GM19328 (cell line): ENCODE results near the gene RHOV.

Experiments
- ATAC-seq: cut with Tn5 transposase; IDR thresholded peaks from one replicate; pipeline ENCODE4 v1.9.1; 2021; ENCODE audit warnings: mild to moderate bottlenecking, moderate library complexity; ENCODE audit not compliant: unreplicated experiment

RHOV gene

DNA sequence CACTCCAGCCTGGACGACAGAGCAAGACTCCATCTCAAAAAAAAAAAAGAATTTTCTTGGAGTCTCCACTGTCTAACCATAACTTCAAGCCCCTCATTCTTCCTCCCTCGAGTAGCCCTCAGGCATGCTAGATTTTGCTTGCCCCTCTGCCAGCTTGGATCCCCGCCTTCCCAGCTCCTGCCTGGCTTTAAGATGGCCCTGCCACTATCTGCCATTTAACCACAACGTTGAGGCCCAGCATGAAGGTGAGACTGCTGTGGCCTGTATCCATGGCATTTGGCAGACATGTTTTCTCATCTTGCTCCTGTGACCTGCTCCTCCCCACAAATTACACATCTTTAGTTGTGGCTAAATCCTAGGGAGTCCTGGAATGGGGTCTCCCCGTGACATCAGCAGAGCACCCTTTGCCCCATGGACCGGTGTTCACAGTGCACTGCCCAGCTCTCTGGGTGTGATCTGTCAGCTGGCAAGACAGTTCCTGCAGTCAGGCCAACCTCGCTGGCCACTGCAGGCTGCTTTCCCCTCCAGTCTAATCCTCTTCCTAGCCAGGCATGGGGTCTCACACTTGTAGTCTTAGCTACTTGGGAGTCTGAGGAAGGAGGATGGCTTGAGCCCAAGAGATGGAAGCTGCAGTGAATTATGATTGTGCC is 30.6 kb upstream of the RHOV start:
- no peak for ATAC-seq

DNA sequence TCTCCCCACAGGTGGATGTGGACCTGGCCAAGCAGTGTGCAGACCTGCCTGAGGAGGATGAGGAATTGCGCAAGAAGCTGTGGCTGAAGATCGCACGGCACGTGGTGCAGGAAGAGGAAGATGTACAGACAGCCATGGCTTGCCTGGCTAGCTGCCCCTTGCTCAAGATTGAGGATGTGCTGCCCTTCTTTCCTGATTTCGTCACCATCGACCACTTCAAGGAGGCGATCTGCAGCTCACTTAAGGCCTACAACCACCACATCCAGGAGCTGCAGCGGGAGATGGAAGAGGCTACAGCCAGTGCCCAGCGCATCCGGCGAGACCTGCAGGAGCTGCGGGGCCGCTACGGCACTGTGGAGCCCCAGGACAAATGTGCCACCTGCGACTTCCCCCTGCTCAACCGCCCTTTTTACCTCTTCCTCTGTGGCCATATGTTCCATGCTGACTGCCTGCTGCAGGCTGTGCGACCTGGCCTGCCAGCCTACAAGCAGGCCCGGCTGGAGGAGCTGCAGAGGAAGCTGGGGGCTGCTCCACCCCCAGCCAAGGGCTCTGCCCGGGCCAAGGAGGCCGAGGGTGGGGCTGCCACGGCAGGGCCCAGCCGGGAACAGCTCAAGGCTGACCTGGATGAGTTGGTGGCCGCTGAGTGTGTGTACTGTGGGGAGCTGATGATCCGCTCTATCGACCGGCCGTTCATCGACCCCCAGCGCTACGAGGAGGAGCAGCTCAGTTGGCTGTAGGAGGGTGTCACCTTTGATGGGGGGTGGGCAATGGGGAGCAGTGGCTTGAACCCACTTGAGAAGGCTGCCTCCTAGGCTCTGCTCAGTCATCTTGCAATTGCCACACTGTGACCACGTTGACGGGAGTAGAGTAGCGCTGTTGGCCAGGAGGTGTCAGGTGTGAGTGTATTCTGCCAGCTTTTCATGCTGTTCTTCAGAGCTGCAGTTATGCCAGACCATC is 28.8 kb upstream of the RHOV start:
- ATAC-seq = no peak

DNA sequence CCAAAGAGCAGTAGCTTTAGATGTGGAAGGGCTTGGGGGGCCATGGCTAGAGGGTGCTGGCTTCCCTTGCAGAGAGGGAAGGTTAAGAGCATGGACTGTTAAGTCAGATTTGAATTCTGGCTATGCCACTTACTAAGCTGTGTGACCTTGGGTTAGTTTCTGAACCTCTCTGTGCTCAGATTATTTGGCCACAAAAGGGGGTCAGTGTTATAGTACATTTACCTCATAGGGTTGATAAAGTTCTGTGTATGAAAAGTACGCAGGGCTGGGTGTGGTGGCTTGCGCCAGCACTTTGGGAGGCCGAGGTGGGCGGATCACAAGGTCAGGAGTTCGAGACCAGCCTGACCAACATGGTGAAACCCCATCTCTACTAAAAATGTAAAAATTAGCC is 27.0 kb upstream of the RHOV start:
- no peak for ATAC-seq

DNA sequence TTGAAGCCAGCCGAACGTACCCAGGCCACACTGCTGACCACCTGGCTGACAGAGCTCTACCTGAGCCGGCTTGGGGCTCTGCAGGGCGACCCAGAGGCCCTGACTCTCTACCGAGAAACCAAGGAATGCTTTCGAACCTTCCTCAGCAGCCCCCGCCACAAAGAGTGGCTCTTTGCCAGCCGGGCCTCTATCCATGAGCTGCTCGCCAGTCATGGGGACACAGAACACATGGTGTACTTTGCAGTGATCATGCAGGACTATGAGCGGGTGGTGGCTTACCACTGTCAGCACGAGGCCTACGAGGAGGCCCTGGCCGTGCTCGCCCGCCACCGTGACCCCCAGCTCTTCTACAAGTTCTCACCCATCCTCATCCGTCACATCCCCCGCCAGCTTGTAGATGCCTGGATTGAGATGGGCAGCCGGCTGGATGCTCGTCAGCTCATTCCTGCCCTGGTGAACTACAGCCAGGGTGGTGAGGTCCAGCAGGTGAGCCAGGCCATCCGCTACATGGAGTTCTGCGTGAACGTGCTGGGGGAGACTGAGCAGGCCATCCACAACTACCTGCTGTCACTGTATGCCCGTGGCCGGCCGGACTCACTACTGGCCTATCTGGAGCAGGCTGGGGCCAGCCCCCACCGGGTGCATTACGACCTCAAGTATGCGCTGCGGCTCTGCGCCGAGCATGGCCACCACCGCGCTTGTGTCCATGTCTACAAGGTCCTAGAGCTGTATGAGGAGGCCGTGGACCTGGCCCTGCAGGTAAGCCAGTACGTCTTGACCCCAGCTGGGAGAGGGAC is 26.4 kb upstream of the RHOV start:
- no peak for ATAC-seq

DNA sequence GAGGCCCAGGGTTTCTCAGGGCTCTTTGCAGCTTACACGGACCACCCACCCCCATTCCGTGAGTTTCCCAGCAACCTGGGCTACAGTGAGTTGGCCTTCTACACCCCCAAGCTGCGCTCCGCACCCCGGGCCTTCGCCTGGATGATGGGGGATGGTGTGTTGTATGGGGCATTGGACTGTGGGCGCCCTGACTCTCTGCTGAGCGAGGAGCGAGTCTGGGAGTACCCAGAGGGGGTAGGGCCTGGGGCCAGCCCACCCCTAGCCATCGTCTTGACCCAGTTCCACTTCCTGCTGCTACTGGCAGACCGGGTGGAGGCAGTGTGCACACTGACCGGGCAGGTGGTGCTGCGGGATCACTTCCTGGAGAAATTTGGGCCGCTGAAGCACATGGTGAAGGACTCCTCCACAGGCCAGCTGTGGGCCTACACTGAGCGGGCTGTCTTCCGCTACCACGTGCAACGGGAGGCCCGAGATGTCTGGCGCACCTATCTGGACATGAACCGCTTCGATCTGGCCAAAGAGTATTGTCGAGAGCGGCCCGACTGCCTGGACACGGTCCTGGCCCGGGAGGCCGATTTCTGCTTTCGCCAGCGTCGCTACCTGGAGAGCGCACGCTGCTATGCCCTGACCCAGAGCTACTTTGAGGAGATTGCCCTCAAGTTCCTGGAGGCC is 25.6 kb upstream of the RHOV start:
- no peak for ATAC-seq

DNA sequence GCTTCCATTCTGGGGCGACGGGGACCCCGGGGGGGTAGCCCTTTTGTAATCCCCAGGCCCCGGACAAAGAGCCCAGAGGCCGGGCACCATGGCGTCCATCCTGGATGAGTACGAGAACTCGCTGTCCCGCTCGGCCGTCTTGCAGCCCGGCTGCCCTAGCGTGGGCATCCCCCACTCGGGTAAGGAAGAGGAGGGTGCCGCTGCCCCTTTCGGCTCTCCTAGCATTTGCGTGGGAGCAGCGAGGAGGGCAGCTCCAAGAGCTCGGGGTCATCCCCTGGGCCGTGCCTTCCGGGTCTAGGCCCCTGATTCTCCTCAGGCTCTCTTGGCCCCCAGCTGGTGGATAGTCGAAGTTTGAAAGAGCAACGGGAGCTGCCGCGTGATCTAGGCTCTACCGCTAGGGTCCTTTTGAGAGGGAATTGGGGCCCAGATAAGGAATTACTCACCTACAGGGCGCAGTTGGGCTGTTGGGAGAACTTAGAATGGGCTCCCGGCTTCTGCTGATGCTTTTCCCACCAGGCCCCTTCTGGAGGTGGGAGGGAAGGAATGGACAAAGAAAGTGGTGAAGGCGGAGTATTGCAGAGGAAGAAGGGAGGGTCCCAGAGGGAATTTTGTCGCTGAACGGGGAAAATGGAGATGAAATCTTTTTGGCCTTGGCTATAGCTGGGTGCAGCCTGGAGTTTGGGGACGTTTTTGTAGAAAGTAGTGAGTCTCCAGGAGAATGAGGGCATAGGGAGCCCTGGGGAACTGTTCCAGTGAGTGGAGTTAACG is 20.8 kb upstream of the RHOV start:
- ATAC-seq = no peak

DNA sequence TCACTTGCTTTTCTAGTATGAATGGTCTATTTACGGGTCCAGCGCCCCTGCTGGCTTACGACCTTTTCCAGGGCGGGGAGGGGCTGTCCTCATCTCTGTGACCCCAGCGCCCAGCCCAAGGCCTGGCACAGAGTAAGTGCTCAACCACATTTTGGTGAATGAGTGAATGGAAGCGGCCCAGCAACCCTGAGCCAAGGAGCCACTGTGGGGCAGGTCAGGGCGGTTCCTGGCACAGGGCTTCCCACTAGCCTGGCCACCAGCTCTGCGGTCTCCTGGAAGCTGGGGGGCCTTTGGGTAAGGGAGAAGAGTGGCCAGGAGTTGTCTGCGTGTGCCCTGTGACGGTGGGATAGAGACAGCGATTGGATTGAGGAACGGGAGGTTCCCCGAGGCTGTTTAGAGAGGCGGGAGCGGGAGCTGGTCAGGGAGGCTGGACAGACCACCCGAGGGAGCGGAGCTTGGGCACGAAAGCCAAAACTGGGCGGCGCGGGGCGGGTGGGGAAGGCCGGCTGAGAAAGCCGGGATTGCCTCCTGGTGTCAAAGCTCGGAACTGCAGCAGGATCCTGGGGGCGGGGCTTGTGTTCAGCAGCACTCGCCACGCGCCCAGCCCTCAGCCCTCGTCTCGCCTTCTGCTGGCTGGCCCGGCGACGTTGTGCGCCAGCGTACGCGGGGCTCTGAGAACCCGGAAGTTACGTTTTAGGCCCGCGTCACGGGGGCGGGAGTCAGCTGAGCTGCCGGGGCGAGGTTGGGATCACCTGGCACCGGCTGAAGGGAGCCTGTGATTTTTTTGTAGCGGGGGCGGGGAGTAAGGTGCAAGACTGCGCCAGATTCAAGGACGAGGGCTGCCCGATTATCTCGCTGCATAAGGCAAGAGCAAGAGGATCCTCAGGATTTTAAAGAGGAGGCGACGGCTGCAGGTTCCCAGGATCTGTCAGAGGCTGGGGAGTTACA is 20.0 kb upstream of the RHOV start, which contains the start of gene VPS18:
TSS of gene VPS18 (plus strand) at position 718 of the 948 bp plus-strand sequence. CDS start 319 bp downstream, outside the sequence.
- ATAC-seq = peak; percentile 89

DNA sequence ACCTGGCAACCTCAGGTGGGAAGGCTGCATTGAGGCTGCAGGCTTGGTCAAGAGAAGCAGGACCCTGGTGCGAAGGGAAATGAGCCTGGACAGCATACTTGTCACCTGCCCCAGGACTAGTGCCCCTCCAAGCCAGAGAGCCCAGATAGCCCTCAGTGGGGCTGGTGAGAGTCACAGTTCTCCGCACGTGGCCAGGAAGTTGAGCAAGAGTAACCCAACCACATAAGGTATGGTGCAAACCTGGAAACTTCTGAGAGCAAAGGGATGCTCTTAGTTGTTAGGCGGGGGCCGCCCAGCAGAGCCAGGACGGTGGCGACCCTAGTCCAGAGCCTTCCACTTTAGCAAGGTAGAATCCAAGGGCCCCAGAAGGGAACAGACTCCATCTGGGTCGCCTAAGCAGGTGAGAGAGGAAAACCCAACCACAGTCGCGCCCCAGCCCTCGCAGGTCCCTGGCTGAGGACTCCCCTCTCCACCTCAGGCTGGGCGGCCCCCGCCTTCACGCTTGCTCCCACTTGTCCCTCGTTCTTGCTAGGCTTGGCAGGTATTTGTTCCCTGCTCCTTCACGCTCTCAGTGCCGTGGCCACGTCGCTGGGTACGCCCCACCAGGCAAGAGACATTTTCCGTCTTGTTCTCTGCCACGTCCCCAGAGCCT is 19.1 kb upstream of the RHOV start:
- ATAC-seq = no peak

DNA sequence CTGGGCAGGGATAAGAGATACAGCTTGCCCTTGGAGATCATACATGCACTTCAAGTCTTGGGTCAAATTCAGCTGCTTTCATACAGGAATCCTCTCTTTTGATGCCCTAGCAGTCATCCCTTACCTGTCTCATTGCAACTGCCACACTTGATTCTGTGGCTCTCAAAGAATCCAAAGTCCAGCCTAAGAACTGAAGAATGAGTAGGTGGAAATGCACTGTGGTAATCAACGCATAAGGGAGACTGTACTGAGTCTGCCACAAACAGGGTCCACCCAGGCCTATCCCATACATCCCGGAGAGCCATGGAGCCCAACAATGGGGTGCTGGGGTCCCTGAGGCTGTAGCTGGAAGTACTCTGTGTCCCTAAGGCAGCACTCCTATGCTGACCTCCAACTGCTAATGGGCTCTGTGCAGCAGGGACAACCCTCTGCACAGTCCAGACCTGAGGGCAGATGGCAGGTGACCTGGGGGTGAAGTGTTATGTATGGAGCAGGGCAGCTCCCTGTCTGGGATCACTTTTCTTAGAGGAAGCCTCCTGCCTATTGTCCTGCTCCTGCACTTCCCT is 18.5 kb upstream of the RHOV start:
- ATAC-seq = no peak

DNA sequence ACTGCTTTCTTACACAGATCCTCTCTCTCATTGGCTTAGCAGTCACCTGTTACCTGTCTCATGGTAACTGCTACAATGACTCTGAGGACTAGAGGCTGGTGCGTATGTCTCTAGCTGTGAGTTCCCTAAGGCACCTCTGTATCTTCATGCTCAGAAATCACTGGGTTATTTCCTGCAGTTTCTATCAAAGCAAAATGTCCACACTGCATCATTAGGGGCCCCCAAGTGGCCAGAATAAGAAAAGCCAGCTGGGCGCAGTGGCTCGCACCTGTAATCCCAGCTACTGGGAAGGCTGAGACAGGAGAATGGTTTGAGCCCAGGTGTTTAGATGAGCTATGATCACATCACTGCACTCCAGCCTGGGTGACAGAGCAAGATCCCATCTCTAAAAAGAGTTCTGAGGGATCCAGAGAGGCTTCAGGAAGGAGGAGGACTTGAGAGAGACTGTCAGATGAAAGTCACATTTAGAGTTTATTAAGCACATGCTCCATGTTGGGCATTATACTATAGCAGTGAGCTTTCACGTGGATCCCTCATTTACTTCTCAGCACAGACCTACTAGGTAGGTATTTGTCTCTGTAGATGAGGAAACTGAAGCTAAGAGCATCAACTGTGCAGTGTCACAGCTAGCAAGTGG is 17.9 kb upstream of the RHOV start:
- ATAC-seq = no peak

DNA sequence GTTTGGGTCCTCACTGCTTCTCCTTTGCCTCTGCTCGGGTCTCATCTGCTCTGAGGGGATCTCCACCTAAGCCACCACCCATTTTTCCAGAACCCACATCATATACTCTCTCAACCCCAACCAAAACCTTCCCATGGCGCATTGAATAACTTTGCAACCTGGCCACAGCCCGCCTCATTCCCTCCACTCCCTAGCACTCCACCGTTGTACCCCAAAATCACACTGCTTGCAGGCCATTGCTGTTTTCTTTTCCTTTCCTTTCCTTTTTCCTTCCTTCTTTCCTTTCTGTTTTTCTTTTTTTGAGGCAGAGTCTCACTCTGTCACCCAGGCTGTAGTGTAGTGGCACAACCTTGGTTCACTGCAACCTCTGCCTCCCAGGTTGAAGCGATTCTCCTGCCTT is 17.1 kb upstream of the RHOV start:
- no peak for ATAC-seq

DNA sequence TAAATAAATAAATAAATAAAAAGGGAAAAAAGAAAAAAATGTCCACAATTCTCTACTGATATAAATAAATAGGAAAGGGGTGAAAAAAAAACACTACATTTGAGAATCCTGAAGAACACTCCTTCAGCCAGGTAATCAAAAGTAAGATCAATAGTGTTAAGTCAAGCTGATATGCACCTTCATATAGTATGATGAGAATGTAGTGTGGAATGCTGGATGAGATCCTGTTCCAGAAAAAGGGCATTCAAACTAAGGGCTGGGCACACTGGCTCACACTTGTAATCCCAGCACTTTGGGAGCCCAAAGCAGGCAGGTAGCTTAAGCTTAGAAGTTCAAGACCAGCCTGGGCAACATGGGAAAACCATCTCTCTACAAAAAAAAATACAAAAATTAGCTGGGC is 15.1 kb upstream of the RHOV start:
- no peak for ATAC-seq

DNA sequence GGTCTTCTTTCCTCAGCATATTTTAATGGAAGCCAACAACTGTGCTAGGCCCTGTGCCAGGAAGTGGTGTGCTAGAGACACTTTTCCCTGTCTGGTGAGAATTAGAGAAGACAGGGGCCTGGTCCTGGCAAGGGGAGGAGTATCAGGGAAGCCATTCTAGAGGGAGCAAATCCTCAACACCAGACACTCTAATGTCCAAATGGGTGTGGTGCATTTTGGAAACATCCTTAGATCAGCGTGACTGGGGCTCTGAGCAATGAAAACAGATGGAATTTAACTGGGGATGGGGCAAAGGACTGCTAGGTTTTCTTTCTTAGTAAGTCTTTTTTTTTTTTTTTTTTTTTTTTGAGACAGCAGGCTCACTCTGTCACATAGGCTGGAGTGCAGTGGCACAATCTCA is 12.6 kb upstream of the RHOV start:
- no peak for ATAC-seq

DNA sequence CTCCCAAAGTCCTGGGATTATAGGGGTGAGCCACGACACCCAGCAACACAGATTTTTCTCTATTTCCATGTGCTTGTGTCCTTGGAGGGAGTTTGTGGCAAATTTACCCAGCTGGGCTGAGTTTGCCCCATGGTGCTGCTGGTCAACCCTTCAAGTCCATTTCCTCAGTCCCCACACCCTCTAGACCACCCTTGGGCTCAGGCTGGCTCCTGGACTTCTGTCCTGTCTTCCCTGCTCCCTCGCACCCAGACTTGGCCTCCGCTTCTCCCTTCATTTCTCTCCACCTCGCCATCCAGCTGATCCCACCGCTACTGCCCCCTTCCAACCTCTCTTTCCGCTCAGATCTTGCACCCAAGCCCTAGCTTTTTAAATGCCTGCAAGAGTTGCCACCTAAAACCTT is 7.3 kb upstream of the RHOV start:
- no peak for ATAC-seq

DNA sequence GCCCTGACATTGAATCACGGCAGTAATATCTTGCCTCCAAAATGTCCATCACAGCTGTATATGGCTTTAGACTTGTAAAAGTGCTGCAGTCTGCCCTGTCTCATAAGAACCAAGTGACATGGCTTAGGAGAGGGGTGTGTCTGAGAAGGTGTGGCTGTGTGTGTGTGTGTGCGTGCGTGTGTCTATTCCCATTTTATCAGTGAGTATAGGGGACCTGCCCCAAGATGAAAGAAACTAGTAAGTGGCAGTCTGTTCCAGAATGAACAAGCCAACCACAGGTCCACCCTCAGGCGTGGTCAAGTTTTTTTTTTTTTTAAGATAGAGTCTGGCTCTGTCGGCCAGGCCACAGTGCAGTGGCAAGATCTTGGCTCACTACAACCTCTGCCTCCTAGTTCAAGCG is 5.6 kb upstream of the RHOV start:
- no peak for ATAC-seq

DNA sequence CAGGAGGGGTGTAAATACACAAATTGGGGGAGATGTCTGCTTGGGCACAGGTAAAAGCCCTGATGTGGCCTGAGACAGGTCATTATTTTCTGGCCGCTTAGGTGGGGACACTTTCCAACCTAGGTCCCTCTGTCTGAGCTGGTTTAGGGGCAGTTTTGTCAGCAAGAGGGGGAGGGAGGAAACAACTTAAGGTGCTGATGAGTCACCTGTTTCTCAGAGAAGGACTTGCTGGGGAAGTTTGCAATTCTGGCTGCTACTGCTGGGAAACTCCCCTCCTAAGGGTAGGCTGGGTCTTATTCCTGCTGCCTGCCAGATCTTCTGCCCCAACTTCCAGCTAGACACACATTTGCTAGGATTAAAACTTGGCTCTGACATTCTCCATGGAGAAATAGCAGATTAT is 4.8 kb upstream of the RHOV start:
- ATAC-seq = no peak

DNA sequence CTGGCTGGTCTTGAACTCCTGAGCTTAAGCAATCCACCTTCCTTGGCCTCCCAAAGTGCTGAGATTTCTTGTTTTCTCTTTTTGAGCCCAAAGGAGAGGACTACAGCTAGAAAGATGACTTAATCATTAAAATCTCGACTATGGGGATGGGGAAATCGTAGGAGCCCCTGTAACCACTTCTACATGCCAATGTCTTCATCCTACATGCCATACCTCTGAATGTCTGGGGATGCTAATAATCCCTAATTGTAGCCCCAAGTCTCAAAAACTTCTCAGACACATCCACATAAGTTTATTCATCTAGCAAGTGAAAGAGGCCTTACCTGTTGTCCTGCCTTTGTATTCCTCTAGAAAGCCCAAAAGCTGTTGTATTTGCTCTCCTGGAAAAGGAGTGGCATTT is 3.7 kb upstream of the RHOV start:
- ATAC-seq = no peak
